Activated T-cell treated with anti-CD3 and anti-CD28 coated beads for 24 hours (primary cell): ENCODE results near the gene STK17A.
"Not testable (repeated sequence)": the region's sequence is repeated elsewhere in the genome, so short reads cannot be mapped to it uniquely, and the experiment has no call there.

Source experiments
- DNase-seq: peaks from one replicate; pipeline ENCODE4 v3.0.0-alpha.2; 2020; ENCODE audit warnings: low read depth

Gene STK17A

GRCh38 chr7:43568529-43568928 lies 14.4 kb upstream of the STK17A start:
- DNase-seq = no peak

- DNase-seq = no peak
Observed at GRCh38 chr7:43569424-43569823, 13.5 kb upstream of the STK17A start.

GRCh38 chr7:43570688-43571365 lies 12.1 kb upstream of the STK17A start:
- no peak for DNase-seq

GRCh38 chr7:43572516-43573049 lies 10.3 kb upstream of the STK17A start:
- no peak for DNase-seq

GRCh38 chr7:43573832-43574231 lies 9.1 kb upstream of the STK17A start:
- DNase-seq = not testable (repeated sequence)

- DNase-seq = no peak
Observed at GRCh38 chr7:43575506-43575905, 7.4 kb upstream of the STK17A start.

GRCh38 chr7:43576241-43576640 lies 6.7 kb upstream of the STK17A start:
- DNase-seq = no peak

GRCh38 chr7:43577485-43577951 lies 5.4 kb upstream of the STK17A start:
- no peak for DNase-seq

GRCh38 chr7:43583424-43584194 lies 701 bp downstream of the STK17A start:
- DNase-seq = peak; percentile 43

GRCh38 chr7:43584195-43584586 lies 1.3 kb downstream of the STK17A start:
- peak; percentile 25 for DNase-seq

- DNase-seq = not testable (repeated sequence)
Observed at GRCh38 chr7:43584733-43585132, 1.8 kb downstream of the STK17A start.

- DNase-seq = no peak
Observed at GRCh38 chr7:43585562-43585961, 2.7 kb downstream of the STK17A start.

- DNase-seq = no peak
Observed at GRCh38 chr7:43586251-43586900, 3.5 kb downstream of the STK17A start.

GRCh38 chr7:43588477-43589132 lies 5.7 kb downstream of the STK17A start:
- DNase-seq = no peak

- DNase-seq = no peak
Observed at GRCh38 chr7:43589133-43589478, 6.2 kb downstream of the STK17A start.

- DNase-seq = no peak
Observed at GRCh38 chr7:43589728-43590127, 6.8 kb downstream of the STK17A start.

- peak; percentile 35 for DNase-seq
Observed at GRCh38 chr7:43590862-43591557, 8.1 kb downstream of the STK17A start.

GRCh38 chr7:43591558-43592180 lies 8.8 kb downstream of the STK17A start:
- DNase-seq = no peak

GRCh38 chr7:43592326-43592725 lies 9.4 kb downstream of the STK17A start:
- no peak for DNase-seq

GRCh38 chr7:43593010-43593409 lies 10.1 kb downstream of the STK17A start:
- DNase-seq = no peak

GRCh38 chr7:43594020-43594419 lies 11.1 kb downstream of the STK17A start:
- DNase-seq = no peak
